NCI-H446 treated with DMSO at 0.1 percent for 48 hours (cell line): ENCODE data around the gene AK2.
"Not testable (repeated sequence)": the region's sequence is repeated elsewhere in the genome, so short reads cannot be mapped to it uniquely, and the experiment has no call there.

Experiments used
- DNase-seq: peaks from one replicate; lab custom pipeline; 2025; lab: John Stamatoyannopoulos, UW

The AK2 gene

GRCh38 chr1:33036526-33037503 is at the start of gene AK2:
Gene AK2, minus strand, starts transcription at chr1:33036883. Its CDS starts 55 bp downstream, at chr1:33036828.
- peak; percentile 97 for DNase-seq

GRCh38 chr1:33086384-33086850 is 49.7 kb upstream of the AK2 start:
- peak; percentile 3 for DNase-seq

- no peak for DNase-seq
These were observed 48.6 kb upstream of the AK2 start for GRCh38 chr1:33085332-33085731.

- DNase-seq = no peak
These were observed 46.0 kb upstream of the AK2 start for GRCh38 chr1:33082575-33083108.

GRCh38 chr1:33081554-33082305 is 45.0 kb upstream of the AK2 start:
- no peak for DNase-seq

- DNase-seq = peak; percentile 80
These were observed 44.3 kb upstream of the AK2 start, which contains the start of gene AZIN2 for GRCh38 chr1:33080885-33081553. Gene AZIN2, plus strand, starts transcription at chr1:33081153. Its CDS starts 1,097 bp downstream, at chr1:33082250.

- no peak for DNase-seq
These were observed 43.7 kb upstream of the AK2 start for GRCh38 chr1:33080373-33080772.

- DNase-seq = no peak
These were observed 41.4 kb upstream of the AK2 start for GRCh38 chr1:33078030-33078591.

GRCh38 chr1:33074193-33074945 is 37.7 kb upstream of the AK2 start:
- DNase-seq = no peak

- DNase-seq = no peak
These were observed 36.0 kb upstream of the AK2 start for GRCh38 chr1:33072707-33073106.

- no peak for DNase-seq
These were observed 33.9 kb upstream of the AK2 start for GRCh38 chr1:33070628-33071027.

- DNase-seq = not testable (repeated sequence)
These were observed 31.4 kb upstream of the AK2 start for GRCh38 chr1:33068108-33068507.

- DNase-seq = not testable (repeated sequence)
These were observed 29.8 kb upstream of the AK2 start for GRCh38 chr1:33066477-33066876.

- no peak for DNase-seq
These were observed 28.6 kb upstream of the AK2 start for GRCh38 chr1:33065301-33065700.

GRCh38 chr1:33064284-33064683 is 27.6 kb upstream of the AK2 start:
- DNase-seq = not testable (repeated sequence)

- DNase-seq = no peak
These were observed 25.2 kb upstream of the AK2 start for GRCh38 chr1:33061834-33062233.

GRCh38 chr1:33060579-33061083 is 23.9 kb upstream of the AK2 start:
- peak; percentile 55 for DNase-seq

- DNase-seq = no peak
These were observed 20.4 kb upstream of the AK2 start for GRCh38 chr1:33057095-33057494.

GRCh38 chr1:33056426-33056825 is 19.7 kb upstream of the AK2 start:
- DNase-seq = no peak

- DNase-seq = peak; percentile 21
These were observed 18.7 kb upstream of the AK2 start for GRCh38 chr1:33055210-33056008.
